DMS53 (cell line): ENCODE results near the gene NKX1-1.

Experiments used
- DNase-seq: peaks from one replicate; lab custom pipeline; 2025; lab: John Stamatoyannopoulos, UW

Gene NKX1-1

GRCh38 chr4:1359976-1360375 lies 46.3 kb downstream of the NKX1-1 start:
- DNase-seq: no peak

GRCh38 chr4:1359144-1359501 lies 47.1 kb downstream of the NKX1-1 start:
- DNase-seq: no peak

GRCh38 chr4:1358421-1359143 lies 47.7 kb downstream of the NKX1-1 start:
- DNase-seq: no peak

GRCh38 chr4:1357356-1358248 lies 48.6 kb downstream of the NKX1-1 start:
- DNase-seq: no peak

- peak; percentile 73 for DNase-seq
Measured at GRCh38 chr4:1356181-1356998, 49.9 kb downstream of the NKX1-1 start.

GRCh38 chr4:1355378-1355777 lies 50.9 kb downstream of the NKX1-1 start:
- no peak for DNase-seq

GRCh38 chr4:1354983-1355275 lies 51.3 kb downstream of the NKX1-1 start:
- DNase-seq: no peak

- DNase-seq: peak; percentile 37
Measured at GRCh38 chr4:1354136-1354982, 51.9 kb downstream of the NKX1-1 start.

- no peak for DNase-seq
Measured at GRCh38 chr4:1353186-1354055, 52.8 kb downstream of the NKX1-1 start.
